ENCODE results near the gene WIPF2.

WIPF2 gene, protein sequence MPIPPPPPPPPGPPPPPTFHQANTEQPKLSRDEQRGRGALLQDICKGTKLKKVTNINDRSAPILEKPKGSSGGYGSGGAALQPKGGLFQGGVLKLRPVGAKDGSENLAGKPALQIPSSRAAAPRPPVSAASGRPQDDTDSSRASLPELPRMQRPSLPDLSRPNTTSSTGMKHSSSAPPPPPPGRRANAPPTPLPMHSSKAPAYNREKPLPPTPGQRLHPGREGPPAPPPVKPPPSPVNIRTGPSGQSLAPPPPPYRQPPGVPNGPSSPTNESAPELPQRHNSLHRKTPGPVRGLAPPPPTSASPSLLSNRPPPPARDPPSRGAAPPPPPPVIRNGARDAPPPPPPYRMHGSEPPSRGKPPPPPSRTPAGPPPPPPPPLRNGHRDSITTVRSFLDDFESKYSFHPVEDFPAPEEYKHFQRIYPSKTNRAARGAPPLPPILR

DNA sequence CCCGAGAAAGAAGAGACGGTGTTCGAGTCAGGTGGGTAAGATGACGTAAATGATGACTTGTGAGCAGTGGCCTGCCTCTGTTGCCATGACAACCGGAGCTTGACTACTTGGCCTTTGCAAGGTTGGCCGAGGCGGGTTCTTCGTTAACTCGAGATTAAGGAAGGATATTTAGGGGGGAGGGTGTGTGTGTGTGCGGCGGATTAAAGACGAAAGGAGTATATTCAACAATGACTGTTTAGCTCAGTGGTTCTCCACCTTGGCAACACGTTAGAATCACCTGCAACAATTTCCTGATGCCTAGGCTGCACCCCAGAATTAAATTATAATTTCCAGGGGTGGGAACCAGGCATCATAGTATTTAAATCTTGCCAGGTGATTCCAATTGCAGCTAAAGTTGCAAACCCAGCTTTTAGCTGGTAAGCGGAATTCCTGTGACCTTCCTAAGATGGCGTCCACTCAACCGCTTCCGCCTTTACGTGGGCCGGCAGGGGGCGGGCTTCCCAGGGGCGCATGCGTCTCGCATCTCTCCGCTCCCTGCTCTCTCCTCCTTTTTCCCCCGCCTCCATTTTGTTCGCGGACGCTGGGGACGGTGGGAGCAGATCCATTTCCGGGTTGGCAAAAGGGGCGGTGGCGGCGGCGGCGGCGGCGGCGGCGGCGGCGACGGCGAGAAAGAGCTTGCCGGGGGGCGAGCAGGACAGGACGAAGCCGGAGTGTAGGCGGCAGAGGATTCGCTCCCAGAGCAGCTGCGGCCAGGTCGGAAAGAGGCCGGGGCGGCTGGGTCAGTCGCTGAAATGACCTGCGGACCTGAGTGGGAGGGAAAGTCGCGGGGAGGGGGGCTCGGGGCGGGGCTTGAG, at the start of gene WIPF2:
Gene WIPF2 (plus strand): TSS at position 565 of the 854 bp plus-strand sequence. CDS start 37,156 bp downstream, outside the sequence.
- DNase-seq: peak; percentile 98

DNA sequence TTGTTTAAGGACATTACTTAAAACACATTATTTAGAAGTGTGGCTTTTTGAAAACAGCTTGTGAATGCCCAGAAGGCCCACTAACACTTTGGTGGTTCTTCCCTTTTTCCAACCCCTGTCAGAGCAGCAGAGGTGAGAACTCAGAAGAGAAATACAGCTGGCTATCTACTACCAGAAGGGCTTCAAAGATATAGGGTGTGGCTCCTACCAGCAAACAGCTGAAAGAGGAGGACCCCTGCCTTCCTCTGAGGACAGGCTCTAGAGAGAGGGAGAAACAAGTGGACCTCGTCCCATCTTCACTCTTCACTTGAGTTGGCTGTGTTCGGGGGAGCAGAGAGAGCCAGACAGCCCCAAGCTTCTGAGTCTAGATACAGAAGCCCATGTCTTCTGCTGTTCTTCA, 48.8 kb upstream of the WIPF2 start:
- no peak for DNase-seq

DNA sequence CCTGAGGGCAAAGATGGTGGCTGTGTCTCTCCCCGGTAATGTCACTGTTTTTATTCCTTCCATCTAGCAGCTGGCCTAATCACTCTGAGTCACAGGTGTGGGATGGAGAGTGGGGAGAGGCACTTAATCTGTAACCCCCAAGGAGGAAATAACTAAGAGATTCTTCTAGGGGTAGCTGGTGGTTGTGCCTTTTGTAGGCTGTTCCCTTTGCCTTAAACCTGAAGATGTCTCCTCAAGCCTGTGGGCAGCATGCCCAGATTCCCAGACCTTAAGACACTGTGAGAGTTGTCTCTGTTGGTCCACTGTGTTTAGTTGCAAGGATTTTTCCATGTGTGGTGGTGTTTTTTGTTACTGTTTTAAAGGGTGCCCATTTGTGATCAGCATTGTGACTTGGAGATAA, 47.4 kb upstream of the WIPF2 start:
- DNase-seq: no peak

DNA sequence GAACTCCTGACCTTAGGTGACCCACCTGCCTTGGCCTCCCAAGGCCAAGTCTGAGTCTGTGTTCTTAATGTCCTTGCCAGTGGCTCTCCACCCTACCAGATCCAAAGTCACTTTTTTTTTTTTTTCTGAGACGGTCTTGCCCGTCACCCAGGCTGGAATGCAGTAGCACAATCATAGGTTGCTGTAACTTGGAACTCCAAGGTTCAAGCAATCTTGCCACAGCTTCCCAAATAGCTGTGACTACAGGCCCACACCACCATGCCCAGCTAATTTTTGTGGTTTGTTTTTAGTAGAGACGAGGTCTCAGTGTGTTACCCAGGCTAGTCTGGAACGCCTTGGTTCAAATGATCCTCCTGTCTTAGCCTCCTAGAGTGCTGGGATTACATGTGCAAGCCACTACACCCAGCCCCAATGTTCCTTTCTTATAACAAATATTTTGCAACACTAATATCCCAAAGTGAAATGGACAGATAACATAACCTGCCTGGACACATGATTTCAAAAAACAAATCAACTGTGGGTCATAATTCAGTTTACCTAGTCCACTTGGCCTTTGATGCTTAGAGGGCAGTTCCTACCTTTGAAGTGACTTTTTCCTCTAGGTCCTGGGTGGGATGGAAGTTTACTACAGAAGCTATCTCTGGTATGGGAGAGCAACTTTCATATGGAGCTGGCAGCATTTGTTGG, 45.9 kb upstream of the WIPF2 start:
- DNase-seq: no peak

DNA sequence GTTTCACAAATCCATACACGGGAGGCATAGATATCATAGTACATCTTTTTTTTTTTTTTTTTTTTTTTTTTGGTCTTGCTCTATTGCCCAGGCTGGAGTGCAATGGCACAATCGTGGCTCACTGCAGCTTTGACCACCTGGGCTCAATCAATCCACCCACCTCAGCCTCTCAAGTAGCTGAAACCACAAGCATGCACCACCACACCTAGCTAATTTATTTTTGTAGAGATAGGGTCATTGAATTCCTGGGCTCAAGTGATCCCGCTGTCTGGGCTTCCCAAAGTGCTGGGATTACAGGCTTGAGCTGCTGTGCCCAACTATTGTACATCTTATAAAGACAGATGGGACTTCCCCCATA, 45.3 kb upstream of the WIPF2 start:
- DNase-seq: no peak

DNA sequence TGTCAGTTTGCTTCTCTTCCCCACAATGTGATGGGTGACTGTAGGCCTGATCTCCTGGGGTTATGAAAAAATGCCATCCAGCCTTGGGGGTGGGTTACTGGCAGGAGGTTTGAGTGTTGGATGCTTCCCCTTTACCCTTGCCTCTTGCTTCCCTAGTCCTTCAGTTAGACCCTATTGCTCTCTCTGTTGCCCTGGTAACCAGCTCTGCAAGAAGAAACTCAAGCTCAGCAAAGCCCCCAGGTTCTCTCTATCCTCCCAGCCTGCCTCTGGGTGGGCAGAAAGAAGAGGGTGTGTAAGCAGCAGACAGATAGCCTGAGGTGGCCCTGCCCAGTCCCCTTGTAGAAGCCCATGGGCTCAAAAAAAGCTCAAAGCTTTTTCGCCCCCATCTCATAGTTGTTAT, 44.6 kb upstream of the WIPF2 start:
- no peak for DNase-seq

DNA sequence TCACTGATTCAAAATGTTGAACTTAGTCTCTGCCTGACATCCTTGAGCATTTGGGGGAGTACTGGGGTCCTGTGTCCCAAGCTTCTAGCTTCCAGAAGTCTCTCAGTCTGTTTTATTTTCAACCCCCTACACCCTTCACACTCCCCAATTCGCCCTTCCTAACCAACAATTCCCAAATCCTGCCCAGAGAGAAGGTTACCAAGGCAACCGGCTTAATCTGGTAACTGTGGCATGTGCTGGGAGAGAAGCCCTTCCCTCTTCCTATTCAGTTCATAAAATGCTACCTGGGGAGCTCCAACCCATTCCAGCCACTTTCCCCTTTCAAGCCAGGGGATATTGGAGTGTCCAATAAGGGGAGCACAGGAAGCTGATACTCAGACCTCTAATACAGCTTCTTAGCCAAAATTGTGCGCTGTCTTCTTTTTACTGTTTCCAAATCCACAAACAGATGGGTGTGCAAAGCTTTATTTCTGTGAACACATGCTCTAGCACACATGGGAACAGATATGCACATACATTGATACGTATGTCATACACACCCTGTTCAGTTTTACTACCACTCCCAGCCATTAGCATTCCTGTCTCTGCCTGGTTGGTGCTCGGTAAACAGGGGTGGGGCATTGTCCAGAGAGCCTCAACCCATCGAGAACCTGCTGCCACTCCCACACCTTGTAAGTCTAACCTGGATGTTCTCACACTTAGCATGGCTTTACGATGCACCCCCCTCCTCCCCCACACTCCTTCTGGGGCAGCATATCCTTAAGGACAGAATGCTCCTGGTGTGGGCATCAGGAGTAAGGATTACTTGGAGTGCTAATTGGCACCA, 43.0 kb upstream of the WIPF2 start:
- DNase-seq: no peak

DNA sequence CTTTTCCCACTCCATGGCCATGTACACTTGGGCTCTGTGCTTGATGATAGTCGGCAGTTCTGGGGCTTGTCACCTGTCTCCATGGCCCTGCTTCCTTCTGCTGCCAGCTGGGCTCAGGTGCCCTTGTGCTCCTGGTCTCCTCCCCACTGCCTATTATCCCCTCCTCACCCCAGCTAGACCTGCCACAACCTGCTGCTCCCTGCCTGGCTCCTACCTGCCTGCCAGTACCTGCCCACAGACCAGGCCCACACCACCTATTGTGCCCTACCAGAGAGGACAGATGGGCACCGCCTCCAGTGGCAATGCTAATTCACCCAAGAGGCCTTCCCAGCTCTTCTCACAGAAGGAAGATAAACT, 42.4 kb upstream of the WIPF2 start:
- DNase-seq: no peak

DNA sequence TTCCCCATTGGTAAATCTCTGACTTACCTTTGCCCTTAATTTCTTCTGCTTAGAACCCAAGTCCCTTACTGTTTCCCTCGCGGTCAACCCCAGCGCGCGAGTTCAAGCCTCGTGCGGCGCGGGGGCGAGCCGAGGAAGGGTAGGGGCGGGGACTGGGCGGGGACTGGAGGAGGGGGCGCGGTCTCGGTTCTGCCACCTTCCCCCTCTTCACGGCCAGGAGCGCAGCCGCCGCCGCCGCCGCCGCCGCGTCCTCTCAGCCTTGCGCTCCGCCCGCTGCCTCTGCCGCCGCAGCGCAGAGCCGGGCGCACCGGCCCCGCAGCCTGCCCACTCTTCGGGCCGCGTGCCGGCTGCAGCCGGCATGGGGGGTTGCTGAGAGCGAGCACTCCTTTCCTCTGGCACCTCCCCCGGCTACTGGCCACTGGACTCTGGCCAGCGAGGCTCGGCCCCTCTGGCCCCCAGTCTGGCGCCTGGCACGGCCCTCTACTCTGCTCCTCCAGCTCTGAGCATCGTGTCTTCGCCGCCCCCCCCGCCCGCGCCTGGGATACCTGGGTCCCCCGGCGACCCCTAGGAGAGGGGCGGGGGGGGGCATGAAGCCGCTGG, 41.7 kb upstream of the WIPF2 start, which contains the start of gene RAPGEFL1:
Gene RAPGEFL1 (plus strand): TSS at position 196 of the 600 bp plus-strand sequence. CDS start 392 bp downstream, at position 588.
- peak; percentile 84 for DNase-seq

DNA sequence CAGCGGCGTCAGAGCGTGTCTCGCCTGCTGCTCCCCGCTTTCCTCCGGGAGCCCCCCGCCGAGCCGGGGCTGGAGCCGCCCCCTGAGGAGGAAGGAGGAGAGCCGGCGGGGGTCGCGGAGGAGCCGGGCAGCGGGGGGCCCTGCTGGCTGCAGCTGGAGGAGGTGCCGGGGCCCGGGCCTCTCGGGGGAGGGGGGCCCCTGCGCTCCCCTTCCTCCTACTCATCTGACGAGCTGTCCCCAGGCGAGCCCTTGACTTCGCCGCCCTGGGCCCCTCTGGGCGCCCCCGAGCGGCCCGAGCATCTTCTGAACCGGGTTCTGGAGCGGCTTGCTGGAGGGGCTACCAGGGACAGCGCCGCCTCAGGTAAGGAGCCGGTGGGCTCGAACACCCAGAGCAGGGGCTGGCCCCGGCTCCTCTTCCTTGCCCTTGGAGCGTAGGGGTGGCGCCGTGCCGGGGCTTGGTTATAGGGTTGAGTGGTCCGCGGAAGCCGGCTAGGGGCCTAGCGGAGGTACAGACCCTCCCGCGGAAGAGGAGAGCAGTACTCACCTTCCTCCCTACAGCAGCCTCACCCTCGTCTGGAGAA, 41.0 kb upstream of the WIPF2 start:
- no peak for DNase-seq

DNA sequence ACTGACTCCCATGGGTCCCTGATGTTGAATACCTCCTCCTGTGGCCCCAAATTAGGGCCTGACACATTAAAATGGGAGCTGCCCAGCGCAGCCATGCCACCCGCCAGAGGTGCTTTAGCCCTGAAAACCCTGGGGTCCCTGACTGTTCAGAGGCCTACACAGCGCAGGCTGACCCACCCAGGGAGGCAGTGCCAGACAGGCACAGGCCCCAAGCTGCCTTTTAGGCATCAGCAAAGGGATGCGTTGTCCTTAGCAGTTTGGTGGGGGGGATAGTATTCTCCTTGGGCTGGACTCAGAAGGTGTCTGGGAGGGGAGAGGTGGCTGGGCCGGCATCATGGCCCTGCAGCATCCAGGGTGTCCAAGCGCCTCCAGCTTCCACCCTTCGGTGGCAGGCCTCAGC, 40.4 kb upstream of the WIPF2 start:
- DNase-seq: no peak

DNA sequence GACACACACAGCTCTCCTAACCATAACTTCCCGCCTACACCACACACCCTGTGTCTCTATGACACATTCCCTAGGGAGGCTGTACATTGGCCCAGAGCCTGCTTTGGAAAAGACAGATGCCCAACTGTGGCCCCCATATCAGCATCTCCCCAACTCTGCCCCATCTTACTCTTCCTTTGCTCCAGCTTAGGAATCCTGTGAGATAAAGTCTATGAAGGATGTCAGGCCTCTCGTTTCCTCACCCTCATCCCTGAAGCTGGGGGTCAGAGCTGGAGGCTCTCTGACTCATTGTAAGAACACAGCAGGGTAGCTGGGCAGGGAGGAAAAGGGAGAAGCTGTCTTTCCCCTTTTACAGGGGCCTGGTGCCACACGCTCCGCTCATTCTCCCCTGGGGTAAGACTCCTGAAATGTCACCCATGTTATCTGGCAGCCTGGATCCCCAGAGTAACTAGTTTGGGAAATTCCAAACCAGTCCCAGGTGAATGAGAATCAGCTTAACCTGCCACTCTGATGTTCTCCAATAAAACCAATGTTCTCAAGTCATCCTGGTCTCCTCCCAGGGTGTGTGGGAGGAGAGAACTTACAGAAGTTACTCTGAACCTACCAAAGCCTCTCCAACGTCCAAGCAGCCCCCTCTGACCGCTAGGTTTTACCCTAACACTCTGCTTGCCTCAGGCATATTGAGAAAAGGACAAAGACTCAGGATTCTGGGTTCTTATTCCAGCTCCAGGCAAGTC, 39.0 kb upstream of the WIPF2 start:
- DNase-seq: no peak

DNA sequence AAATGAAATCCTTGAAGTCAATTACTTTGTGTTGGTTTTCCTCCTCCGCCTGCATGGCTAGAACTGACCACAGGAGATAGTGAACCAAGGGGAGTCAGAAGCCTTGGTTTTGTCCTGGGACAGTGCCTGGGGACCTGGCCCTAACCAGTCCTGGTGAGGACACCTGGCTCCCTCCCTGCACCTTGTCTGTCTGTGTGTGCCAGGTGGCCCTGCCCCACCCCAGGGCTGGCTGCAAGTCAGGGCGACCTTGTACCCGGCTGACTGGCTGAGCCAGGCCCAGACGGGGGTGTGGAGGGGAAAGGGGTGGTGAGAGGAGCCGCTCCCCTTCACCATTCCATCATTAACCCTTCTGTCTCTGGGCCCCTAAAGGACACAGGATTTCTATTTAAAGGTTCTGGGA, 38.4 kb upstream of the WIPF2 start:
- no peak for DNase-seq

DNA sequence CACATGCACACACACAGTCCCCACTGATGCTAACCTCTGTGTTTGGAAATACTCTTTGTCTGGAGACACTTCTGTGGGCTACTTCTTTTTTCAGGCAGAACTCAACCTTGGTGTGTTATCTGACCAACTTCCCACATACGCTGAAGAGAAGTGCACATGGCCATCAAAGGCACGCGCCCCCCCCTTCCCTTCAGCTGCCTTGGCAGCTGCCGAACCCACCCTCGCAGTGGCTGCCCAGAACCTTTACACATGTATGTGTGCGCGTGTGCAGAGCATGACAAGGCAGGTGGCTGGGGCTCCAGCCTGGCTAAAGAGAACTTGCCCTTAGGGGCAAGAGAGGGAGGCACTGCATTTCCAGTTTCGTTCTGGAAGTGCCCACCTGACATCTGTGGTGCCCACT, 37.9 kb upstream of the WIPF2 start:
- no peak for DNase-seq

DNA sequence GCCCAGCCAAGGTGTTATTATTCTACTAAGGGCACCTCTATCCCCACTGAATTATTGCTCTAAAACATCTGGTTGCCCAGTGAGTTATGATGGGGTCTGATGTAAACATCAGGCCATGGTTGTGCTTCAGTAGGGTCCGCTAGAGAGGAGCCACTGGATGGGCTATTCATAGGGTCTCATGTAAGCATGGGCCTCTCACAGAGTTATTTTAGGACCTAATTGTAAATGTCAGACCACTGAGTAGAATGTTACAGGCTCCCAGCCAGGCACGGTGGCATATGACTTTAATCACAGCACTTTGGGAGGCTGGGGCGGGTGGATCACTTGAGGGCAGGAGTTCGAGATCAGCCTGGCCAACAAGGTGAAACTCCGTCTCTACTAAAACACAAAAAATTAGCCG, 36.5 kb upstream of the WIPF2 start:
- DNase-seq: no peak

DNA sequence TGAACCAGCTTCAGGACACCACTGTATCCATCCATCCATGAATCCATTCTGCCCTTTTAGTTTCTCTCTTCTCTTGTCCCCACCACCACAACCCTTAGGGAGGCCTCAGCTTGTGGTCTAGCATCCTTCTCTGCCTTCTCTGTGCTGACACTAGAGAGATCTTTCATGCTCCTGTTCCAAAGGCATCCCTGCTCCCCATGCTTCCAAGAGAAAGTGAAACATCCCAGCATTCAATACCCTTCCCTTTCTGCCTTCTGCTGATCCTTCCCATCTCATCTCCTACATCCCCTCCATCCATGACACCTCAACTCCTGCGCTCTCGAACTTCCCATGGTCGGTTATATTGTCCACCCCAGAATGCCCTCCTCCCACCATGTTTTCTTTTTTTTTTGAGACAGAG, 31.9 kb upstream of the WIPF2 start:
- no peak for DNase-seq

DNA sequence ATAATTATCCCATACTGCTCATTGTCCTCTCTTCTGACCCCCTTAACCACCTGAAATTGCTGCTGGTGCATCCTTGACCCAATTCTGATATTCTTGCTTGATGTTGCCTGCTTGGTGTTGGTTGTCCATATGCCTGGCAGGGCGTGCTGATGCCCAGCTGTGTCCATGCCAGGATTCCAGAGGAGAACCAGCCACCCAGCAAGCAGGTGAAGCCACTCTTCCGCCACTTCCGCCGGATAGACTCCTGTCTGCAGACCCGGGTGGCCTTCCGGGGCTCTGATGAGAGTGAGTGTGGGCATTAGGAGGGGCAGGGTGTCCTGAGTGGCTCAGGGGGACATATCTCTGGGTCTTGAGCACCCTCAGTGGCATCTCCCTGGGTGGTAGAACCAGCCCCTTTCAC, 30.4 kb upstream of the WIPF2 start:
- DNase-seq: no peak

DNA sequence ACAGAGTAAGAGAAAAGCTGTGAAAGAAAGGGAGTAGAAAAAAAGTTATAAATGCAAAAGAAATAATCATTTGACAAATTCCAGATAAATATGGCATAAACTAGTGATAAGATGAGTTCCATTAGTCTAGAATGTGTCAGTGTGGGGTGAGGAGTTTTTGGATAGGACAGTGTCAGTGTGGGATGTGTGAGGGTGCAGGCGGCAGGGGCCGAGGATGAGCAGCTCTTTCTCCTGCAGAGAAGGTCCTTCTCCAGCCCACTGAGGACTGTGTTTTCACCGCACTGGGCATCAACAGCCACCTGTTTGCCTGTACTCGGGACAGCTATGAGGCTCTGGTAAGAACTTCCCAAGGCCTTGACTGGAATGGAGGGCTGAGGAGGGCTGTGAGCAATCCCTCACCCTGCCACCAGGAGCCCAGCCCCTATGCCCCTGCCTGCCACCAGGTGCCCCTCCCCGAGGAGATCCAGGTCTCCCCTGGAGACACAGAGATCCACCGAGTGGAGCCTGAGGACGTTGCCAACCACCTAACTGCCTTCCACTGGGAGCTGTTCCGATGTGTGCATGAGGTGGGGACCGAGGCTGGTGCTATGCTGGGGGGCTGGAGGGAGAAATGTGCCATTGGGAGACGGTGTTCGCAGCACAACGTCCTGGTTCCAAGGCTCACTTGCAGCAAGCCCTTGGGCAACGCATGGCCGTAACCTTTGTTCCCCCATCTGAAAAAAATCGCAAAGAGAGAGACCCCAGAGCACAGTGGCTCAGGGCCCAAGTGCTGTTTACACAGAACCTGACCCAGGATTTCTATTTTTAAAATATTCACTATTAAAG, 28.7 kb upstream of the WIPF2 start:
- peak; percentile 21 for DNase-seq

DNA sequence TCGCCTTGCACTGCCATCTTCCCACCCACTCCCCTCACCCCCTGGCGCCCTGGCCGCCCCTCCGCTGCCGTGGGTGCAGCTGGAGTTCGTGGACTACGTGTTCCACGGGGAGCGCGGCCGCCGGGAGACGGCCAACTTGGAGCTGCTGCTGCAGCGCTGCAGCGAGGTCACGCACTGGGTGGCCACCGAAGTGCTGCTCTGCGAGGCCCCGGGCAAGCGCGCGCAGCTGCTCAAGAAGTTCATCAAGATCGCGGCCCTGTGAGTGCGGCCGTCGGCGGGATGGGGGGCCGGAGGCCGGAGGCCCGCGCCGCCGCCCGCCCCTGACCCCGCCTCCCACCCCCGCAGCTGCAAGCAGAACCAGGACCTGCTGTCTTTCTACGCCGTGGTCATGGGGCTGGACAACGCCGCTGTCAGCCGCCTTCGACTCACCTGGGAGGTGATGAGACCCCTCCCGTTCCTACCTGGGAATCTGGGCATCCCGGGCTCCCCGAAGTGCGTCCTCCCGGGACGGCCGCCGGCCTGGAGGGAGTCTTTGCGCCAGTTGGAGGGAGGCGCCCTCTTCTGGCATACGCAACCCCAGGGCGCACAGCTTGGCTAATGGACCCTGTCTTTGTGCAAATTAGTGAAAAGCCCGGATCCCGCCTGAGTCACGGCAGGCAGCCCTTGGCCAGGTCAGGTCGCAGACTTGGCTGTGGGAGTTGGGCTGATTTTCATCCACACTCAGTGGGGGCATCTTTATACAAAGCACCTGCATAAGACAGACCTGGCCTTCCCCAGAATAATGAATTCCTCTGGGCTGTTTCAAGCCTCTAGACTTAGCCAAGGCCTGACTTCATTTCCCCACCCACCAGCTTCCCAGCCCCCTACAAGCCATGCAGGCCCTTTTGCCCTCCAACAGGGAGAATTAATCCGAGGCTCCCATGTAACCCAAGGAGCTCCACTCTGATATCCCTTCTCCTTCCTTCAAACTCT, 27.6 kb upstream of the WIPF2 start:
- DNase-seq: peak; percentile 71
